Thoracic aorta (tissue), 2 donors: ENCODE data around the gene PGLYRP4. TPM values are rescaled to one million over a fixed set of nuclear protein-coding genes. Genes with fewer than 3 reads are reported as not detected.

ENCODE experiments used
- ATAC-seq: fragments of 150-250 bp; one replicate; pipeline ENCODE4 v1.8.0; 2017; ENCODE audit warnings: low read depth; ENCODE audit not compliant: insufficient number of reproducible peaks, low FRiP score
- DNase-seq: peaks from one replicate; pipeline ENCODE4 v3.0.0-alpha.2; 2020; ENCODE audit warnings: low spot score
- H3K27ac ChIP-seq, 2 donors: fragments of 200-600 bp; sonication (generic); 1 replicate in 1 of 2; 2 replicates in 1 of 2; pipeline ENCODE4 v1.5.1; 2016; ENCODE audit warnings: mild to moderate bottlenecking in 2 of 2, moderate library complexity in 2 of 2
- H3K27me3 ChIP-seq: fragments of 200-600 bp; sonication (generic); replicated peaks from 2 replicates; pipeline ENCODE4 v1.6.0; 2016; ENCODE audit warnings: mild to moderate bottlenecking; ENCODE audit not compliant: insufficient read depth
- H3K36me3 ChIP-seq: fragments of 200-600 bp; sonication (generic); one replicate; pipeline ENCODE4 v1.5.1; 2016
- H3K4me1 ChIP-seq, 2 donors: fragments of 200-600 bp; sonication (generic); 1 replicate in 1 of 2; 2 replicates in 1 of 2; pipeline versions ENCODE4 v1.5.1 to v1.6.0; 2016; ENCODE audit warnings: low read depth in 2 of 2, mild to moderate bottlenecking in 1 of 2; ENCODE audit not compliant: control insufficient read depth in 1 of 2
- H3K4me3 ChIP-seq: fragments of 200-600 bp; sonication (generic); 2 replicates; pipeline ENCODE4 v1.5.1; 2016; ENCODE audit warnings: mild to moderate bottlenecking
- H3K9me3 ChIP-seq: fragments of 200-600 bp; sonication (generic); 2 replicates; pipeline ENCODE4 v1.5.1; 2016
- total RNA-seq, 2 donors: library from RNA; depleted of rRNA; stranded (reverse); fragments of >200 nt; gene quantifications; one replicate each; pipeline versions ENCODE4 v1.1.0 to v1.2.3, GENCODE V29; 2016
- TF ChIP-seq, protein P1 (sequence below): fragments of 200-600 bp; sonication (generic); IDR thresholded peaks from one replicate; pipeline ENCODE4 v1.5.1; 2019; ENCODE audit warnings: antibody characterized with exemption

PGLYRP4 gene
- total RNA-seq, 2 donors from 2014 or later = not detected

DNA sequence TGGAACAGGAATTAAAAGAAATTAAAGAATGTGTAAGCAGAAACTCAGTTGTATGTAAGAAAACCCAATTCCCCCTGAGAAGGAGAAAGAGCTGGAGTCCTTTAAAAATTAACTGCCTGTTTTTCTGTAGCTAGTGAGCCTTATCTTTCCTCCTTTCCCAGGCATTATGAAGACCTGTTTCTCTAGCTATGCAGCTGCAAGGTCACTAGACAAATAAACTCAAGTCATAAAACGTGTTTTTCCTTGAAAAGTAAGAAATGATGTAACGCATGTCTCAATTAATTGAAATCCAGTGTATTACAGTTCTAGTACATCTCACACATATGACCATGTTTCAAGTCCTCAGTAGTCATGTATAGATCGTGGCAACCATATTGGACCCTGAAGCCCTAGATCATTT, 21.5 kb upstream of the PGLYRP4 start:
- Histone ChIP-seq H3K9me3 (no peaks in the 10 kb centered on the region), H3K4me1 (no peaks in the 10 kb centered on the region), H3K4me3 (no peak overlapping the region), H3K36me3 (no peaks in the 10 kb centered on the region), H3K27me3 (no peaks in the 10 kb centered on the region), H3K27ac (no peak overlapping the region)
- no peak for ATAC-seq
- DNase-seq = no peak
- TF ChIP-seq, protein P1, sequence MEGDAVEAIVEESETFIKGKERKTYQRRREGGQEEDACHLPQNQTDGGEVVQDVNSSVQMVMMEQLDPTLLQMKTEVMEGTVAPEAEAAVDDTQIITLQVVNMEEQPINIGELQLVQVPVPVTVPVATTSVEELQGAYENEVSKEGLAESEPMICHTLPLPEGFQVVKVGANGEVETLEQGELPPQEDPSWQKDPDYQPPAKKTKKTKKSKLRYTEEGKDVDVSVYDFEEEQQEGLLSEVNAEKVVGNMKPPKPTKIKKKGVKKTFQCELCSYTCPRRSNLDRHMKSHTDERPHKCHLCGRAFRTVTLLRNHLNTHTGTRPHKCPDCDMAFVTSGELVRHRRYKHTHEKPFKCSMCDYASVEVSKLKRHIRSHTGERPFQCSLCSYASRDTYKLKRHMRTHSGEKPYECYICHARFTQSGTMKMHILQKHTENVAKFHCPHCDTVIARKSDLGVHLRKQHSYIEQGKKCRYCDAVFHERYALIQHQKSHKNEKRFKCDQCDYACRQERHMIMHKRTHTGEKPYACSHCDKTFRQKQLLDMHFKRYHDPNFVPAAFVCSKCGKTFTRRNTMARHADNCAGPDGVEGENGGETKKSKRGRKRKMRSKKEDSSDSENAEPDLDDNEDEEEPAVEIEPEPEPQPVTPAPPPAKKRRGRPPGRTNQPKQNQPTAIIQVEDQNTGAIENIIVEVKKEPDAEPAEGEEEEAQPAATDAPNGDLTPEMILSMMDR = no peak

DNA sequence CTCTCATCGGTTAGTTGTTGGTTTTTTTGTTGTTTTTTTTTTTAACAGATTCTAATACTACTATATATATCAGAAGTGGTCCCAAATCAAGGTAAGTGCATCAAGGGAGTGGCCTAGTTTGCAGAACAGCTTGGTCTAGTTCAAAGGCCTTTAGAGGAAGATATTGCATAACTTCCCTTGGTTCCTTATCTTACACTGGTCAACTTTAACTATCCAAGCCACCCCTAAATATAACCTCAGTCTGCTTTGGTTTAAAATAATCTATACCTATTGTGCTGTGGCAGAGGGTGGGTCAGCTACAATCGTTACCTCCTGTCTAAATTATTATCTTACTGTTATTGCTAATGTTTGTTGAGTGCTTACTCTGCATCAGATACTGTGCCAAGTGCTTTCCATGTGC, 19.9 kb upstream of the PGLYRP4 start:
- TF ChIP-seq, protein P1 = no peak
- ATAC-seq (no peak), DNase-seq (no peak)
- no peaks in the 10 kb centered on the region for H3K9me3 ChIP-seq
- H3K27me3 ChIP-seq = no peaks in the 10 kb centered on the region
- no peaks in the 10 kb centered on the region for H3K4me1 ChIP-seq
- H3K27ac ChIP-seq = no peak overlapping the region
- H3K4me3 ChIP-seq = no peak overlapping the region
- no peaks in the 10 kb centered on the region for H3K36me3 ChIP-seq

DNA sequence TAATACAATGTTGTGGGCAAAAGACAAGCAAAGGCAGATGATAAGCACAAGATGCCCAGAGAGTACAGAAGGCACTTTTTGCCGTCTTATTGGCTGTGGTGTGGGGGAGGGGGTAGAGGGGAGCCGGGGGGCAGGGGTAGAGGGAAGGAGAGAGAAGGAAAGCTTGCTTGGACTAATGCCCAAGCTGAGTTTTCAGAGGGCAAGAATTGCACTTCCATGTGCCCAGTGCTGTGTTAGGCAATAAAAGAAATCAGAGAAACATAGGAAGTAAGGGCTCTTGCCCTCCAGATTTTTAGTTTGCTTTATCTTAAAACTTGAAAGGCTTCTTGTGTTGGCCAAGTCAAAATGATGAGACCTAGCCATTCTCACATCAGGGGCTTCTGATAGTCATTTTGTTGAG, 18.4 kb upstream of the PGLYRP4 start:
- Histone ChIP-seq H3K27me3 (no peaks in the 10 kb centered on the region), H3K4me1 (no peaks in the 10 kb centered on the region), H3K36me3 (no peaks in the 10 kb centered on the region), H3K4me3 (no peak overlapping the region), H3K27ac (no peak overlapping the region), H3K9me3 (no peaks in the 10 kb centered on the region)
- TF ChIP-seq, protein P1 = no peak
- no peak for ATAC-seq
- no peak for DNase-seq

DNA sequence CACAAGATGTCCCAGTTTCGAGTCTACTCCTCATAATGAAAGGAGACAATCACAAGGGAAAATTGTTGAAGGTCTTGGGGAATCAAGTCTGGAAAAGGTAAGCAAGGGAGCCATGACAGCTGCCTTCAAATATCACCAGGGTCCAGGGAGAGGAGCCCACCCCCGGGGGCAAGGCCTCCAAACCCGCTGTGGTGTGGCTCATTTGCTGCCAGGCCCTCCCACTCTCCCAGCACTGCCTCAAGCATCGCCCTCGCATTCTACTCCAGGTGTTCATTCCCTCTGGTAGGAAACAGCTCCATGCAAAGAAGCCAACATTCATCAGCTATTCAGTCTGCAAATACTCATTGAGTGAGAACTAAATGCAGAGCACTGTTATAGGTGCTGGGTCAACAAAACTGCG, 17.6 kb upstream of the PGLYRP4 start:
- Histone ChIP-seq H3K27me3 (no peaks in the 10 kb centered on the region), H3K4me1 (no peaks in the 10 kb centered on the region), H3K27ac (no peak overlapping the region), H3K36me3 (no peaks in the 10 kb centered on the region), H3K9me3 (no peaks in the 10 kb centered on the region), H3K4me3 (no peak overlapping the region)
- DNase-seq = no peak
- TF ChIP-seq, protein P1 = no peak
- no peak for ATAC-seq

DNA sequence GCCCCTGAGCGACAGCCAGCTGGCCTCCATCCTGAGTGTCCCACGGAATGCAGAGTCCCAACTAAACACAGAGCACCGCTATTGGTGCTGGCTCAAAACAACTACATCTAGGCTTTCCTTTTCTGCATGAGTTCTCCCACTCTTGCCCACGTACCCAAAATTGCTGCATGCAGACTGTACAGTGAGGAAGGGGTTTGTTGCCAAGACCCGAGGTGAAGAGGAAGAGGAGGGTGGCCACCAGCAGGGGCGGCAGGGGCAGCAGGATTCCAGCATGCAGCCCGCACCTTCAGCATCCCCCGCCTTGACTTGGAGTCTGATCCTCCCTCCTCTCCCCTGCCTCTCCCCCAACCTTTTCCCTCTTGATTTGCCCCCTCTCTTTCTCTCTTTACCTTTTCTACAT, 17.1 kb upstream of the PGLYRP4 start:
- H3K4me3 ChIP-seq = no peak overlapping the region
- DNase-seq (no peak), ATAC-seq (no peak)
- H3K36me3 ChIP-seq = no peaks in the 10 kb centered on the region
- no peak overlapping the region for H3K27ac ChIP-seq
- TF ChIP-seq, protein P1 = no peak
- H3K4me1 ChIP-seq = no peaks in the 10 kb centered on the region
- H3K9me3 ChIP-seq = no peaks in the 10 kb centered on the region
- no peaks in the 10 kb centered on the region for H3K27me3 ChIP-seq
